Glutamatergic neuron (in vitro differentiated cells): ENCODE results near the gene BMPR1B. TPM values are rescaled to one million over a fixed set of nuclear protein-coding genes. Genes with fewer than 3 reads are reported as not detected.

Source experiments
- DNase-seq: peaks from one replicate; pipeline ENCODE4 v3.0.0; 2022
- H3K27ac Mint-ChIP-seq: one replicate; pipeline ENCODE4 v1.8.0; 2020; ENCODE audit warnings: mild to moderate bottlenecking, mixed read lengths, inconsistent platforms; ENCODE audit not compliant: unreplicated experiment
- H3K27me3 Mint-ChIP-seq: one replicate; pipeline ENCODE4 v1.8.0; 2020; ENCODE audit warnings: mild to moderate bottlenecking, moderate library complexity, mixed read lengths, inconsistent platforms; ENCODE audit not compliant: unreplicated experiment
- H3K36me3 Mint-ChIP-seq: one replicate; pipeline ENCODE4 v1.8.0; 2020; ENCODE audit warnings: mild to moderate bottlenecking, mixed read lengths, inconsistent platforms; ENCODE audit not compliant: unreplicated experiment
- H3K4me1 Mint-ChIP-seq: one replicate; pipeline ENCODE4 v1.8.0; 2020; ENCODE audit warnings: mild to moderate bottlenecking, low read depth, mixed read lengths, inconsistent platforms; ENCODE audit not compliant: unreplicated experiment
- H3K4me3 Mint-ChIP-seq: one replicate; pipeline ENCODE4 v1.8.0; 2020; ENCODE audit warnings: mild to moderate bottlenecking, mixed read lengths, inconsistent platforms; ENCODE audit not compliant: unreplicated experiment
- H3K9me3 Mint-ChIP-seq: one replicate; pipeline ENCODE4 v1.8.0; 2020; ENCODE audit warnings: mild to moderate bottlenecking, moderate library complexity, mixed read lengths, inconsistent platforms; ENCODE audit not compliant: unreplicated experiment
- total RNA-seq: library from RNA; stranded (reverse); fragmentation: NEBNext Ultra II Directional; extraction: Animal tissue kit (Norgen Biotek cat#: 25700); gene quantifications from one replicate; pipeline ENCODE4 v1.2.1, GENCODE V29; 2021; ENCODE audit not compliant: unreplicated experiment
- TF ChIP-seq, protein P1 (sequence below): fragments of 200-600 bp; sonication (generic); IDR thresholded peaks from one replicate; pipeline ENCODE4 v1.5.0; 2021; ENCODE audit not compliant: partially characterized antibody, unreplicated experiment

The BMPR1B gene
- total RNA-seq, 1 donor from 2014 or later, result 2.4 TPM

DNA sequence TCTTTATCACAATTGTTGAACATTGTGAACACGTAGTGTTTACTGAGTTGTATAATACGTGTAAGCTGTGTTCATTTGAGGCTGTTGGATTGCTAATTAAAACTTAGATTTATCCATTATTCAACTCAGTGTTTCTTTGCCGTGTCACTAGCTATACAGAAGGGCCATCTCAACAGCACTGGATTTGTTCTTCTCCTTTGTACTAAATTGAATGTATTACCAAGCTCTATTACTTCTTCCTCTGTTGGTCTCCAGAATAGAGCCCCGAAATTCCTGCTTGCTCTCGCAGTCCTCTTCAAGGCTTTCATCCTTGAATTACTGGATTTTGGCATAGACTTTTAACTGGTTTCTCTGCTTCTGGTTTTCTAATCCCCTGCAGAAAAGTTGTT, 182.8 kb downstream of the BMPR1B start:
- Mint-ChIP-seq H3K9me3 (no peaks in the 10 kb centered on the region), H3K27ac (peak overlapping the region; percentile 8), H3K27me3 (no peaks in the 10 kb centered on the region), H3K4me3 (no peak overlapping the region), H3K4me1 (peaks cover 5% of the 10 kb centered on the region), H3K36me3 (no peaks in the 10 kb centered on the region)
- TF ChIP-seq, protein P1, sequence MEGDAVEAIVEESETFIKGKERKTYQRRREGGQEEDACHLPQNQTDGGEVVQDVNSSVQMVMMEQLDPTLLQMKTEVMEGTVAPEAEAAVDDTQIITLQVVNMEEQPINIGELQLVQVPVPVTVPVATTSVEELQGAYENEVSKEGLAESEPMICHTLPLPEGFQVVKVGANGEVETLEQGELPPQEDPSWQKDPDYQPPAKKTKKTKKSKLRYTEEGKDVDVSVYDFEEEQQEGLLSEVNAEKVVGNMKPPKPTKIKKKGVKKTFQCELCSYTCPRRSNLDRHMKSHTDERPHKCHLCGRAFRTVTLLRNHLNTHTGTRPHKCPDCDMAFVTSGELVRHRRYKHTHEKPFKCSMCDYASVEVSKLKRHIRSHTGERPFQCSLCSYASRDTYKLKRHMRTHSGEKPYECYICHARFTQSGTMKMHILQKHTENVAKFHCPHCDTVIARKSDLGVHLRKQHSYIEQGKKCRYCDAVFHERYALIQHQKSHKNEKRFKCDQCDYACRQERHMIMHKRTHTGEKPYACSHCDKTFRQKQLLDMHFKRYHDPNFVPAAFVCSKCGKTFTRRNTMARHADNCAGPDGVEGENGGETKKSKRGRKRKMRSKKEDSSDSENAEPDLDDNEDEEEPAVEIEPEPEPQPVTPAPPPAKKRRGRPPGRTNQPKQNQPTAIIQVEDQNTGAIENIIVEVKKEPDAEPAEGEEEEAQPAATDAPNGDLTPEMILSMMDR, result no peak
- DNase-seq, result no peak

GRCh38 chr4:94941706-94942105, 184.0 kb downstream of the BMPR1B start:
- H3K27ac Mint-ChIP-seq, result no peak overlapping the region
- TF ChIP-seq, protein P1, result no peak
- no peaks in the 10 kb centered on the region for H3K27me3 Mint-ChIP-seq
- DNase-seq, result no peak
- H3K9me3 Mint-ChIP-seq, result no peaks in the 10 kb centered on the region
- H3K36me3 Mint-ChIP-seq, result no peaks in the 10 kb centered on the region
- no peak overlapping the region for H3K4me3 Mint-ChIP-seq
- H3K4me1 Mint-ChIP-seq, result peaks cover 5% of the 10 kb centered on the region

- Mint-ChIP-seq H3K4me3 (no peak overlapping the region), H3K4me1 (peaks cover 5% of the 10 kb centered on the region), H3K36me3 (no peaks in the 10 kb centered on the region), H3K27me3 (no peaks in the 10 kb centered on the region), H3K9me3 (no peaks in the 10 kb centered on the region), H3K27ac (no peak overlapping the region)
- DNase-seq, result no peak
- TF ChIP-seq, protein P1, result no peak
Measured at GRCh38 chr4:94944726-94945125, 187.0 kb downstream of the BMPR1B start.

DNA sequence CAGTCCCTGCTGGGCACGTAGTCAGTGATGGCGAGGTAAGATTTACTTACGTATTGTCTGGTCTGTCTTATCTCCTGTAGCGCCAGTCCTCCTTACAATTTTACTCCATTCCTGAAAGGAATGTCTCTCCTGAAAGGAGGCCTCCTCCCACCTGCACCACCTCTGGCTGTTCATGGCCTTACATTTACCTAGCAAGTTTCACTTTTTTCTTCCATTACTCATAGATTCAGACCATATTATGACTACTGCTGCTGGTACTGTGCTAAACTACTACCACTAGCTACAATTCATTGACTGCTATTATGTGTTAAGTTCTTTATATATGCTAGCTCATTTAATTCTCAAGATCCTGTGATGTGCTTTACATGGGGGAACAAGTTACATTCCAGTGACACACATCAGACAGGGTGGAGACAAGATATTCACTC, 189.9 kb downstream of the BMPR1B start:
- DNase-seq, result no peak
- Mint-ChIP-seq H3K27me3 (peaks cover 1% of the 10 kb centered on the region), H3K27ac (no peak overlapping the region), H3K36me3 (no peaks in the 10 kb centered on the region), H3K4me1 (peaks cover 5% of the 10 kb centered on the region), H3K9me3 (peaks cover 5% of the 10 kb centered on the region), H3K4me3 (no peak overlapping the region)
- TF ChIP-seq, protein P1, result no peak

- H3K9me3 Mint-ChIP-seq, result peaks cover 5% of the 10 kb centered on the region
- H3K4me1 Mint-ChIP-seq, result no peaks in the 10 kb centered on the region
- no peak for DNase-seq
- H3K27me3 Mint-ChIP-seq, result peaks cover 1% of the 10 kb centered on the region
- no peak overlapping the region for H3K27ac Mint-ChIP-seq
- no peak overlapping the region for H3K4me3 Mint-ChIP-seq
- TF ChIP-seq, protein P1, result no peak
- H3K36me3 Mint-ChIP-seq, result no peaks in the 10 kb centered on the region
Measured at GRCh38 chr4:94954251-94954650, 196.5 kb downstream of the BMPR1B start.
